Keratinocyte (primary cell): ENCODE results near the gene METTL24. TPM values are rescaled to one million over a fixed set of nuclear protein-coding genes. Genes with fewer than 3 reads are reported as not detected.
A peak's percentile ranks its signal among the peaks of the same experiment; 100 is the strongest.

Experiments used
- DNase-seq: peaks from one replicate; pipeline ENCODE4 v3.0.0-alpha.2; 2011; ENCODE audit warnings: low read depth, missing footprints, low spot score
- FAIRE-seq: peaks from 2 replicates; lab custom pipeline; 2011; peaks lifted over from hg19 to GRCh38; lab: Jason Lieb, UNC
- H2AFZ ChIP-seq: 2 replicates; pipeline ENCODE4 v1.6.0; 2012; ENCODE audit warnings: low read length, control low read depth, inconsistent platforms; ENCODE audit not compliant: control insufficient read depth
- H3K27ac ChIP-seq: 2 replicates; pipeline ENCODE4 v1.5.1; 2011; ENCODE audit warnings: low read length; ENCODE audit not compliant: control insufficient read depth, insufficient read depth
- H3K27me3 ChIP-seq: 3 replicates; pipeline ENCODE4 v1.6.0; 2011; ENCODE audit warnings: low read length; ENCODE audit not compliant: control insufficient read depth, insufficient read depth; ENCODE audit errors: extremely low read depth
- H3K36me3 ChIP-seq, 2 experiments: 2 replicates in 1 of 2; 3 replicates in 1 of 2; pipeline ENCODE4 v1.5.1; 2011; ENCODE audit warnings: low read length in 2 of 2, mild to moderate bottlenecking in 1 of 2; ENCODE audit not compliant: control insufficient read depth in 2 of 2, insufficient read depth in 2 of 2; ENCODE audit errors: extremely low read depth in 1 of 2
- H3K4me1 ChIP-seq: 3 replicates; pipeline ENCODE4 v1.5.1; 2011; ENCODE audit warnings: low read length; ENCODE audit not compliant: control insufficient read depth, insufficient read depth; ENCODE audit errors: extremely low read depth
- H3K4me2 ChIP-seq: 3 replicates; pipeline ENCODE4 v1.6.0; 2011; ENCODE audit warnings: low read depth, low read length; ENCODE audit not compliant: control insufficient read depth, insufficient read depth; ENCODE audit errors: extremely low read depth
- H3K4me3 ChIP-seq, 3 experiments: fragments of 200-600 bp in 1 of 3; sonication (generic) in 1 of 3; 2 replicates in 2 of 3; 3 replicates in 1 of 3; pipeline ENCODE4 v1.5.1; 2011 to 2016; ENCODE audit warnings: low read length in 3 of 3, mild to moderate bottlenecking in 3 of 3, control low read depth in 2 of 3, inconsistent platforms in 1 of 3, low read depth in 1 of 3, mixed read lengths in 1 of 3, mixed run types in 1 of 3, moderate library complexity in 1 of 3; ENCODE audit not compliant: control insufficient read depth in 2 of 3, insufficient read depth in 2 of 3; ENCODE audit errors: extremely low read depth in 1 of 3
- H3K79me2 ChIP-seq: 2 replicates; pipeline ENCODE4 v1.6.0; 2012; ENCODE audit warnings: low read length; ENCODE audit not compliant: control insufficient read depth, insufficient read depth
- H3K9ac ChIP-seq: 3 replicates; pipeline ENCODE4 v1.6.0; 2011; ENCODE audit warnings: low read length; ENCODE audit not compliant: control insufficient read depth, insufficient read depth; ENCODE audit errors: extremely low read depth
- H3K9me1 ChIP-seq: 3 replicates; pipeline ENCODE4 v1.6.0; 2011; ENCODE audit warnings: low read length; ENCODE audit not compliant: control insufficient read depth, insufficient read depth; ENCODE audit errors: extremely low read depth
- H3K9me3 ChIP-seq: 2 replicates; pipeline ENCODE4 v1.5.1; 2012; ENCODE audit warnings: low read depth, low read length; ENCODE audit not compliant: control insufficient read depth
- H4K20me1 ChIP-seq: 3 replicates; pipeline ENCODE4 v1.6.0; 2011; ENCODE audit warnings: low read length; ENCODE audit not compliant: control insufficient read depth, insufficient read depth; ENCODE audit errors: extremely low read depth
- CTCF ChIP-seq, 3 experiments: IDR thresholded peaks in 1 of 3; conservative IDR thresholded peaks in 1 of 3; optimal IDR thresholded peaks in 1 of 3; 2 replicates in 2 of 3; 3 replicates in 1 of 3; pipeline versions ENCODE3 to v1.5.1; 2011; ENCODE audit warnings: low read length in 3 of 3, mild to moderate bottlenecking in 3 of 3, moderate library complexity in 2 of 3, control low read depth in 1 of 3, inconsistent platforms in 1 of 3; ENCODE audit not compliant: insufficient read depth in 2 of 3; ENCODE audit errors: extremely low read depth in 1 of 3
- EZH2 ChIP-seq: IDR thresholded peaks from one replicate; pipeline ENCODE4 v1.6.1; 2012; ENCODE audit warnings: inconsistent platforms, mild to moderate bottlenecking, low read length, moderate library complexity
- dilution Hi-C: fragments of 300-500 bp; cut with MboI; formaldehyde crosslinking; loops from one replicate; pipeline ENCODE4 v1.7.0; 2020; ENCODE audit warnings: low sequenced_read_pairs; ENCODE audit not compliant: extremely low pct_ligation_motif_present
- polyA plus RNA-seq, 5 experiments: library from polyadenylated mRNA; depleted of rRNA in 3 of 5; stranded (reverse) in 3 of 5; stranded (forward) in 1 of 5; unstranded in 1 of 5; fragments of >200 nt; gene quantifications; 1 replicate in 1 of 5; 2 replicates in 3 of 5; 3 replicates in 1 of 5; pipeline versions ENCODE4 v1.2.1 to v1.2.3, GENCODE V29; 2011 to 2012; ENCODE audit warnings: missing spikeins in 2 of 5, low read depth in 1 of 5, low replicate concordance in 1 of 5

The METTL24 gene
- polyA plus RNA-seq, 1 donor (not counting 4 experiments of a cell fraction or from before 2014, with no cell fraction given) = not detected

GRCh38 chr6:110401585-110402176, 43.5 kb upstream of the METTL24 start:
- no peak for TF ChIP-seq EZH2
- no peak for TF ChIP-seq CTCF (optimal IDR thresholded peaks at IDR 0.05 in 1 of 3, IDR thresholded peaks at IDR 0.05 in 1 of 3, conservative IDR thresholded peaks at IDR 0.05 in 1 of 3; ENCODE audit: extremely low read depth in 1 of 3, insufficient read depth in 2 of 3, low read length in 3 of 3)
- DNase-seq (no peak), FAIRE-seq (no peak)
- H3K4me2 ChIP-seq = no peak overlapping the region
- H3K4me3 ChIP-seq = no peak overlapping the region
- H3K27ac ChIP-seq = no peak overlapping the region
- dilution Hi-C loops = no loop called here
- H3K9me1 ChIP-seq = no peaks in the 10 kb centered on the region
- H2AFZ ChIP-seq = no peak overlapping the region
- H3K9ac ChIP-seq = no peak overlapping the region
- H3K79me2 ChIP-seq = no peaks in the 10 kb centered on the region
- H3K27me3 ChIP-seq = no peaks in the 10 kb centered on the region
- no peaks in the 10 kb centered on the region for H3K9me3 ChIP-seq
- no peaks in the 10 kb centered on the region for H4K20me1 ChIP-seq
- H3K4me1 ChIP-seq = peaks cover 3% of the 10 kb centered on the region
- H3K36me3 ChIP-seq = no peaks in the 10 kb centered on the region

GRCh38 chr6:110400208-110400607, 42.1 kb upstream of the METTL24 start:
- Histone ChIP-seq H3K9ac (no peak overlapping the region), H3K4me3 (peak overlapping the region in 1 of 3 experiments; percentile 24), H2AFZ (no peak overlapping the region), H4K20me1 (no peaks in the 10 kb centered on the region), H3K9me3 (no peaks in the 10 kb centered on the region), H3K27ac (no peak overlapping the region), H3K9me1 (no peaks in the 10 kb centered on the region), H3K79me2 (no peaks in the 10 kb centered on the region), H3K27me3 (no peaks in the 10 kb centered on the region), H3K4me1 (peaks cover 3% of the 10 kb centered on the region), H3K36me3 (no peaks in the 10 kb centered on the region), H3K4me2 (peak overlapping the region; percentile 59)
- TF ChIP-seq CTCF (optimal IDR thresholded peaks at IDR 0.05 in 1 of 3, IDR thresholded peaks at IDR 0.05 in 1 of 3, conservative IDR thresholded peaks at IDR 0.05 in 1 of 3; ENCODE audit: extremely low read depth in 1 of 3, insufficient read depth in 2 of 3, low read length in 3 of 3) (no peak), EZH2 (no peak)
- dilution Hi-C loops = no loop called here
- no peak for DNase-seq
- no peak for FAIRE-seq
